ENCODE results near the gene COL9A3. TPM values are rescaled to one million over a fixed set of nuclear protein-coding genes. Genes with fewer than 3 reads are reported as not detected.

The COL9A3 gene
- total RNA-seq, 1 donor, result not detected

GRCh38 chr20:62769346-62770071, 47.3 kb upstream of the COL9A3 start:
- Histone ChIP-seq H3K79me2 (ENCODE audit: insufficient read depth, low read length) (no peaks in the 10 kb centered on the region), H3K9me3 (ENCODE audit: low read depth, low read length) (no peaks in the 10 kb centered on the region), H3K4me3 (ENCODE audit: insufficient read depth, low read length) (no peak overlapping the region), H3K4me1 (ENCODE audit: insufficient read depth, low read length) (no peaks in the 10 kb centered on the region), H3K4me2 (ENCODE audit: insufficient read depth, low read length) (no peak overlapping the region), H2AFZ (ENCODE audit: low read length) (no peak overlapping the region), H3K36me3 (ENCODE audit: insufficient read depth, low read length) (no peaks in the 10 kb centered on the region), H4K20me1 (ENCODE audit: insufficient read depth, low read length) (no peaks in the 10 kb centered on the region), H3K27me3 (ENCODE audit: insufficient read depth, low read length) (peaks cover 13% of the 10 kb centered on the region), H3K27ac (ENCODE audit: low read depth, low read length) (no peak overlapping the region)
- DNase-seq (ENCODE audit: insufficient read length, low spot score, missing footprints), result peak; percentile 83
- TF ChIP-seq CTCF (IDR thresholded peaks at IDR 0.05; ENCODE audit: extremely low read depth, low read depth, low read length), result no peak

- Histone ChIP-seq H4K20me1 (ENCODE audit: insufficient read depth, low read length) (no peaks in the 10 kb centered on the region), H3K9me3 (ENCODE audit: low read depth, low read length) (no peaks in the 10 kb centered on the region), H2AFZ (ENCODE audit: low read length) (no peak overlapping the region), H3K36me3 (ENCODE audit: insufficient read depth, low read length) (no peaks in the 10 kb centered on the region), H3K27ac (ENCODE audit: low read depth, low read length) (no peak overlapping the region), H3K79me2 (ENCODE audit: insufficient read depth, low read length) (no peaks in the 10 kb centered on the region), H3K4me2 (ENCODE audit: insufficient read depth, low read length) (no peak overlapping the region), H3K27me3 (ENCODE audit: insufficient read depth, low read length) (peaks cover 13% of the 10 kb centered on the region), H3K4me1 (ENCODE audit: insufficient read depth, low read length) (no peaks in the 10 kb centered on the region), H3K4me3 (ENCODE audit: insufficient read depth, low read length) (no peak overlapping the region)
- no peak for TF ChIP-seq CTCF (IDR thresholded peaks at IDR 0.05; ENCODE audit: extremely low read depth, low read depth, low read length)
- peak; percentile 75 for DNase-seq (ENCODE audit: insufficient read length, low spot score, missing footprints)
Observed at GRCh38 chr20:62770111-62770910, 46.5 kb upstream of the COL9A3 start.

- Histone ChIP-seq H3K9me3 (ENCODE audit: low read depth, low read length) (no peaks in the 10 kb centered on the region), H3K4me2 (ENCODE audit: insufficient read depth, low read length) (no peak overlapping the region), H3K79me2 (ENCODE audit: insufficient read depth, low read length) (no peaks in the 10 kb centered on the region), H3K27ac (ENCODE audit: low read depth, low read length) (no peak overlapping the region), H3K27me3 (ENCODE audit: insufficient read depth, low read length) (peaks cover 13% of the 10 kb centered on the region), H3K4me1 (ENCODE audit: insufficient read depth, low read length) (no peaks in the 10 kb centered on the region), H4K20me1 (ENCODE audit: insufficient read depth, low read length) (no peaks in the 10 kb centered on the region), H3K36me3 (ENCODE audit: insufficient read depth, low read length) (no peaks in the 10 kb centered on the region), H3K4me3 (ENCODE audit: insufficient read depth, low read length) (no peak overlapping the region), H2AFZ (ENCODE audit: low read length) (no peak overlapping the region)
- DNase-seq (ENCODE audit: insufficient read length, low spot score, missing footprints), result peak; percentile 62
- no peak for TF ChIP-seq CTCF (IDR thresholded peaks at IDR 0.05; ENCODE audit: extremely low read depth, low read depth, low read length)
Observed at GRCh38 chr20:62770916-62771315, 45.9 kb upstream of the COL9A3 start.
